K562 (cell line): ENCODE measurements around the gene PSMB2. TPM values are rescaled to one million over a fixed set of nuclear protein-coding genes. Genes with fewer than 3 reads are reported as not detected.
A peak's percentile ranks its signal among the peaks of the same experiment; 100 is the strongest.

ENCODE experiments used
- DIDO1 ChIP-seq: fragments of 450-650 bp; IDR thresholded peaks from 2 replicates; pipeline ENCODE4 v1.6.1; 2016; ENCODE audit warnings: low read depth, missing biosample characterization, missing genetic modification characterization
- EP400 ChIP-seq: fragments of 450-650 bp; IDR thresholded peaks from 2 replicates; pipeline ENCODE4 v1.6.1; 2017; ENCODE audit warnings: antibody characterized with exemption, mild to moderate bottlenecking, moderate library complexity
- RFX1 ChIP-seq: fragments of 450-650 bp; IDR thresholded peaks from 2 replicates; pipeline ENCODE4 v1.6.1; 2016; ENCODE audit warnings: mild to moderate bottlenecking, moderate library complexity
- SUPT5H ChIP-seq: fragments of 450-650 bp; IDR thresholded peaks from 2 replicates; pipeline ENCODE4 v1.6.1; 2016
- ZC3H8 ChIP-seq: fragments of 450-650 bp; IDR thresholded peaks from 2 replicates; pipeline ENCODE4 v1.6.1; 2017
- ZFX ChIP-seq: sonication (generic); formaldehyde crosslinking; IDR thresholded peaks from 2 replicates; pipeline ENCODE4 v1.8.0; 2022; ENCODE audit warnings: mild to moderate bottlenecking, missing genetic modification reagents, moderate library complexity
- ZNF707 ChIP-seq: fragments of 250-450 bp; sonication (Bioruptor Pico); conservative IDR thresholded peaks from 2 replicates; pipeline ENCODE4 v1.8.0; 2022; ENCODE audit warnings: inconsistent platforms, mild to moderate bottlenecking, moderate library complexity
- polyA plus RNA-seq, 8 experiments: library from polyadenylated mRNA; depleted of rRNA in 4 of 8; stranded (reverse) in 5 of 8; unstranded in 3 of 8; fragments of >200 nt; fragmentation: Nextera tagmentation in 2 of 8; fragmentation: Illumina TruSeq in 1 of 8; extraction: Ambion mirVana in 2 of 8; extraction: Trizol in 1 of 8; gene quantifications; 2 replicates each; pipeline versions ENCODE4 v1.2.1 to v1.2.3, GENCODE V29; 2011 to 2014; ENCODE audit warnings: inconsistent platforms in 1 of 8, missing spikeins in 1 of 8
- total RNA-seq, 7 experiments: library from RNA; depleted of rRNA in 6 of 7; stranded (reverse); fragments of >200 nt in 6 of 7; fragmentation: Illumina TruSeq in 2 of 7; extraction: Trizol in 2 of 7; gene quantifications; 2 replicates each; pipeline versions ENCODE4 v1.2.1 to v1.2.3, GENCODE V29; 2011 to 2021; ENCODE audit warnings: low replicate concordance in 1 of 7
- TF ChIP-seq, protein P1 (sequence below): fragments of 200-600 bp; sonication (generic); IDR thresholded peaks from one replicate; pipeline ENCODE4 v1.6.1; 2012; ENCODE audit warnings: mild to moderate bottlenecking, low read depth, low read length, inconsistent platforms
- TF ChIP-seq, protein P2 (sequence below): sonication (generic); formaldehyde crosslinking; IDR thresholded peaks from 2 replicates; pipeline ENCODE4 v1.8.1; 2023; ENCODE audit warnings: mild to moderate bottlenecking, missing genetic modification reagents
- TF ChIP-seq, protein P3 (sequence below), 2 experiments: fragments of 450-650 bp in 1 of 2; sonication (generic) in 1 of 2; formaldehyde crosslinking in 1 of 2; IDR thresholded peaks in 1 of 2; conservative IDR thresholded peaks in 1 of 2; 2 replicates each; pipeline versions ENCODE4 v1.6.1 to v1.8.1; 2016 to 2023; ENCODE audit warnings: mild to moderate bottlenecking in 2 of 2, moderate library complexity in 2 of 2, inconsistent platforms in 1 of 2, missing genetic modification reagents in 1 of 2
- TF ChIP-seq, protein P4 (sequence below): fragments of 450-650 bp; IDR thresholded peaks from 2 replicates; pipeline ENCODE4 v1.6.1; 2016; ENCODE audit warnings: low read depth, mild to moderate bottlenecking, moderate library complexity
- TF ChIP-seq, protein P5 (sequence below): fragments of 250-450 bp; sonication (Bioruptor Pico); IDR thresholded peaks from 2 replicates; pipeline ENCODE4 v1.6.1; 2021; ENCODE audit warnings: mild to moderate bottlenecking

The PSMB2 gene
- total and polyA plus RNA-seq, 9 of the 15 experiments (the other 6 are each of a cell fraction or from before 2014, with no cell fraction given) = 71.7 to 543 (median 165) TPM

DNA sequence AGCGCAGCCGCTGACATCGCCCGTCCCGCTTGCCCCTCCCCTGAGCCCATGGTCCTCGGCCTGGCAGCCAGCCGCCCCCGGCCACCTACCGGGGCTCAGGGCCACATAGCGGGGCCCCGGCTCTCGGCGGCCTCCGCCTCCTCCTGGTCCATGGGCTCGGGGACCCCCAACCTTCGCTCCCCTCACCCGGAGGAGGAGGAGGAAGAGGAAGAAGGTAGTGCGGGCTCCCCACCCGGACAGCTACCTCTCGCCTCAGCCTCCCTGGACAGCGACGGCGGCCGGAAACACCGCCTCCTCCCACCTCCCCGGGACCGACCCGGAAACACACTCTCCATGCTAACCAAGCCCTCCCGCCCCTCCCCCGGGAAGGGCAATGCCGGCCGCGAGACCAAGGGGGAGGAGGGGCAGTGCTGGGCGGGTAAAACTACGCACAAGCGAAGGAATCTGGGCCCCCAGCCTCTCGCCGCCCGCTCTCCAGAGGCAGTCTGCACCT lies 84.2 kb downstream of the PSMB2 start, which contains the start of gene KIAA0319L (continued):
- TF ChIP-seq, protein P1, sequence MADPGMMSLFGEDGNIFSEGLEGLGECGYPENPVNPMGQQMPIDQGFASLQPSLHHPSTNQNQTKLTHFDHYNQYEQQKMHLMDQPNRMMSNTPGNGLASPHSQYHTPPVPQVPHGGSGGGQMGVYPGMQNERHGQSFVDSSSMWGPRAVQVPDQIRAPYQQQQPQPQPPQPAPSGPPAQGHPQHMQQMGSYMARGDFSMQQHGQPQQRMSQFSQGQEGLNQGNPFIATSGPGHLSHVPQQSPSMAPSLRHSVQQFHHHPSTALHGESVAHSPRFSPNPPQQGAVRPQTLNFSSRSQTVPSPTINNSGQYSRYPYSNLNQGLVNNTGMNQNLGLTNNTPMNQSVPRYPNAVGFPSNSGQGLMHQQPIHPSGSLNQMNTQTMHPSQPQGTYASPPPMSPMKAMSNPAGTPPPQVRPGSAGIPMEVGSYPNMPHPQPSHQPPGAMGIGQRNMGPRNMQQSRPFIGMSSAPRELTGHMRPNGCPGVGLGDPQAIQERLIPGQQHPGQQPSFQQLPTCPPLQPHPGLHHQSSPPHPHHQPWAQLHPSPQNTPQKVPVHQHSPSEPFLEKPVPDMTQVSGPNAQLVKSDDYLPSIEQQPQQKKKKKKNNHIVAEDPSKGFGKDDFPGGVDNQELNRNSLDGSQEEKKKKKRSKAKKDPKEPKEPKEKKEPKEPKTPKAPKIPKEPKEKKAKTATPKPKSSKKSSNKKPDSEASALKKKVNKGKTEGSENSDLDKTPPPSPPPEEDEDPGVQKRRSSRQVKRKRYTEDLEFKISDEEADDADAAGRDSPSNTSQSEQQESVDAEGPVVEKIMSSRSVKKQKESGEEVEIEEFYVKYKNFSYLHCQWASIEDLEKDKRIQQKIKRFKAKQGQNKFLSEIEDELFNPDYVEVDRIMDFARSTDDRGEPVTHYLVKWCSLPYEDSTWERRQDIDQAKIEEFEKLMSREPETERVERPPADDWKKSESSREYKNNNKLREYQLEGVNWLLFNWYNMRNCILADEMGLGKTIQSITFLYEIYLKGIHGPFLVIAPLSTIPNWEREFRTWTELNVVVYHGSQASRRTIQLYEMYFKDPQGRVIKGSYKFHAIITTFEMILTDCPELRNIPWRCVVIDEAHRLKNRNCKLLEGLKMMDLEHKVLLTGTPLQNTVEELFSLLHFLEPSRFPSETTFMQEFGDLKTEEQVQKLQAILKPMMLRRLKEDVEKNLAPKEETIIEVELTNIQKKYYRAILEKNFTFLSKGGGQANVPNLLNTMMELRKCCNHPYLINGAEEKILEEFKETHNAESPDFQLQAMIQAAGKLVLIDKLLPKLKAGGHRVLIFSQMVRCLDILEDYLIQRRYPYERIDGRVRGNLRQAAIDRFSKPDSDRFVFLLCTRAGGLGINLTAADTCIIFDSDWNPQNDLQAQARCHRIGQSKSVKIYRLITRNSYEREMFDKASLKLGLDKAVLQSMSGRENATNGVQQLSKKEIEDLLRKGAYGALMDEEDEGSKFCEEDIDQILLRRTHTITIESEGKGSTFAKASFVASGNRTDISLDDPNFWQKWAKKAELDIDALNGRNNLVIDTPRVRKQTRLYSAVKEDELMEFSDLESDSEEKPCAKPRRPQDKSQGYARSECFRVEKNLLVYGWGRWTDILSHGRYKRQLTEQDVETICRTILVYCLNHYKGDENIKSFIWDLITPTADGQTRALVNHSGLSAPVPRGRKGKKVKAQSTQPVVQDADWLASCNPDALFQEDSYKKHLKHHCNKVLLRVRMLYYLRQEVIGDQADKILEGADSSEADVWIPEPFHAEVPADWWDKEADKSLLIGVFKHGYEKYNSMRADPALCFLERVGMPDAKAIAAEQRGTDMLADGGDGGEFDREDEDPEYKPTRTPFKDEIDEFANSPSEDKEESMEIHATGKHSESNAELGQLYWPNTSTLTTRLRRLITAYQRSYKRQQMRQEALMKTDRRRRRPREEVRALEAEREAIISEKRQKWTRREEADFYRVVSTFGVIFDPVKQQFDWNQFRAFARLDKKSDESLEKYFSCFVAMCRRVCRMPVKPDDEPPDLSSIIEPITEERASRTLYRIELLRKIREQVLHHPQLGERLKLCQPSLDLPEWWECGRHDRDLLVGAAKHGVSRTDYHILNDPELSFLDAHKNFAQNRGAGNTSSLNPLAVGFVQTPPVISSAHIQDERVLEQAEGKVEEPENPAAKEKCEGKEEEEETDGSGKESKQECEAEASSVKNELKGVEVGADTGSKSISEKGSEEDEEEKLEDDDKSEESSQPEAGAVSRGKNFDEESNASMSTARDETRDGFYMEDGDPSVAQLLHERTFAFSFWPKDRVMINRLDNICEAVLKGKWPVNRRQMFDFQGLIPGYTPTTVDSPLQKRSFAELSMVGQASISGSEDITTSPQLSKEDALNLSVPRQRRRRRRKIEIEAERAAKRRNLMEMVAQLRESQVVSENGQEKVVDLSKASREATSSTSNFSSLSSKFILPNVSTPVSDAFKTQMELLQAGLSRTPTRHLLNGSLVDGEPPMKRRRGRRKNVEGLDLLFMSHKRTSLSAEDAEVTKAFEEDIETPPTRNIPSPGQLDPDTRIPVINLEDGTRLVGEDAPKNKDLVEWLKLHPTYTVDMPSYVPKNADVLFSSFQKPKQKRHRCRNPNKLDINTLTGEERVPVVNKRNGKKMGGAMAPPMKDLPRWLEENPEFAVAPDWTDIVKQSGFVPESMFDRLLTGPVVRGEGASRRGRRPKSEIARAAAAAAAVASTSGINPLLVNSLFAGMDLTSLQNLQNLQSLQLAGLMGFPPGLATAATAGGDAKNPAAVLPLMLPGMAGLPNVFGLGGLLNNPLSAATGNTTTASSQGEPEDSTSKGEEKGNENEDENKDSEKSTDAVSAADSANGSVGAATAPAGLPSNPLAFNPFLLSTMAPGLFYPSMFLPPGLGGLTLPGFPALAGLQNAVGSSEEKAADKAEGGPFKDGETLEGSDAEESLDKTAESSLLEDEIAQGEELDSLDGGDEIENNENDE = no peak
- peak; percentile 91 for TF ChIP-seq SUPT5H
- TF ChIP-seq, protein P2, sequence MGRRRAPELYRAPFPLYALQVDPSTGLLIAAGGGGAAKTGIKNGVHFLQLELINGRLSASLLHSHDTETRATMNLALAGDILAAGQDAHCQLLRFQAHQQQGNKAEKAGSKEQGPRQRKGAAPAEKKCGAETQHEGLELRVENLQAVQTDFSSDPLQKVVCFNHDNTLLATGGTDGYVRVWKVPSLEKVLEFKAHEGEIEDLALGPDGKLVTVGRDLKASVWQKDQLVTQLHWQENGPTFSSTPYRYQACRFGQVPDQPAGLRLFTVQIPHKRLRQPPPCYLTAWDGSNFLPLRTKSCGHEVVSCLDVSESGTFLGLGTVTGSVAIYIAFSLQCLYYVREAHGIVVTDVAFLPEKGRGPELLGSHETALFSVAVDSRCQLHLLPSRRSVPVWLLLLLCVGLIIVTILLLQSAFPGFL = no peak
- no peak for TF ChIP-seq DIDO1 (tag)
- no peak for TF ChIP-seq EP400
- no peak for TF ChIP-seq ZC3H8
- TF ChIP-seq RFX1 = no peak
- TF ChIP-seq ZNF707 (CRISPR knock-in tag) = no peak
- TF ChIP-seq, protein P3, sequence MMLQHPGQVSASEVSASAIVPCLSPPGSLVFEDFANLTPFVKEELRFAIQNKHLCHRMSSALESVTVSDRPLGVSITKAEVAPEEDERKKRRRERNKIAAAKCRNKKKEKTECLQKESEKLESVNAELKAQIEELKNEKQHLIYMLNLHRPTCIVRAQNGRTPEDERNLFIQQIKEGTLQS (IDR thresholded peaks at IDR 0.05) = no peak
- TF ChIP-seq, protein P3 (CRISPR knock-in tag; conservative IDR thresholded peaks at IDR 0.05) = no peak
- TF ChIP-seq ZFX (CRISPR knock-in tag) = peak; percentile 89
- TF ChIP-seq, protein P4, sequence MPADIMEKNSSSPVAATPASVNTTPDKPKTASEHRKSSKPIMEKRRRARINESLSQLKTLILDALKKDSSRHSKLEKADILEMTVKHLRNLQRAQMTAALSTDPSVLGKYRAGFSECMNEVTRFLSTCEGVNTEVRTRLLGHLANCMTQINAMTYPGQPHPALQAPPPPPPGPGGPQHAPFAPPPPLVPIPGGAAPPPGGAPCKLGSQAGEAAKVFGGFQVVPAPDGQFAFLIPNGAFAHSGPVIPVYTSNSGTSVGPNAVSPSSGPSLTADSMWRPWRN = no peak
- TF ChIP-seq, protein P5, sequence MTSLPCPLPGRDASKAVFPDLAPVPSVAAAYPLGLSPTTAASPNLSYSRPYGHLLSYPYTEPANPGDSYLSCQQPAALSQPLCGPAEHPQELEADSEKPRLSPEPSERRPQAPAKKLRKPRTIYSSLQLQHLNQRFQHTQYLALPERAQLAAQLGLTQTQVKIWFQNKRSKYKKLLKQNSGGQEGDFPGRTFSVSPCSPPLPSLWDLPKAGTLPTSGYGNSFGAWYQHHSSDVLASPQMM (CRISPR knock-in tag) = no peak
